NCI-H82 (cell line): ENCODE results near the gene ISL1.

ENCODE experiments used
- DNase-seq: peaks from one replicate; lab custom pipeline; 2025; lab: John Stamatoyannopoulos, UW

Gene ISL1

GRCh38 chr5:51383131-51384121 is at the start of gene ISL1:
Gene ISL1, plus strand, starts transcription at chr5:51383448. Its CDS starts 224 bp downstream, at chr5:51383672.
- peak; percentile 91 for DNase-seq

GRCh38 chr5:51336878-51337277 is 46.4 kb upstream of the ISL1 start:
- no peak for DNase-seq

GRCh38 chr5:51345106-51345505 is 38.1 kb upstream of the ISL1 start:
- no peak for DNase-seq

- DNase-seq: no peak
Measured at GRCh38 chr5:51347157-51347556, 36.1 kb upstream of the ISL1 start.

GRCh38 chr5:51347704-51348103 is 35.5 kb upstream of the ISL1 start:
- DNase-seq: peak; percentile 20

GRCh38 chr5:51371052-51371451 is 12.2 kb upstream of the ISL1 start:
- no peak for DNase-seq

- peak; percentile 5 for DNase-seq
Measured at GRCh38 chr5:51373880-51374523, 9.2 kb upstream of the ISL1 start.

- DNase-seq: no peak
Measured at GRCh38 chr5:51375084-51375483, 8.2 kb upstream of the ISL1 start.

GRCh38 chr5:51376509-51376908 is 6.7 kb upstream of the ISL1 start:
- no peak for DNase-seq

GRCh38 chr5:51377151-51378060 is 5.8 kb upstream of the ISL1 start:
- no peak for DNase-seq

- no peak for DNase-seq
Measured at GRCh38 chr5:51378061-51378409, 5.2 kb upstream of the ISL1 start.

- no peak for DNase-seq
Measured at GRCh38 chr5:51378448-51379330, 4.6 kb upstream of the ISL1 start.

GRCh38 chr5:51379331-51379700 is 3.9 kb upstream of the ISL1 start:
- no peak for DNase-seq

GRCh38 chr5:51380603-51381207 is 2.5 kb upstream of the ISL1 start:
- peak; percentile 47 for DNase-seq

GRCh38 chr5:51381761-51382474 is 1.3 kb upstream of the ISL1 start:
- DNase-seq: no peak

GRCh38 chr5:51382521-51383130 is 622 bp upstream of the ISL1 start:
- DNase-seq: peak; percentile 42

- no peak for DNase-seq
Measured at GRCh38 chr5:51384281-51384840, 1.1 kb downstream of the ISL1 start.

GRCh38 chr5:51385216-51385615 is 2.0 kb downstream of the ISL1 start:
- DNase-seq: no peak
